ENCODE measurements around the gene STK39.

GRCh38 chr2:168005586-168005985 is 241.8 kb downstream of the STK39 start:
- TF ChIP-seq POLR2AphosphoS5 (IDR thresholded peaks at IDR 0.05) (no peak), CTCF (IDR thresholded peaks at IDR 0.05) (no peak)
